Sciatic nerve (tissue), 2 donors: ENCODE results near the gene RLF. TPM values are rescaled to one million over a fixed set of nuclear protein-coding genes. Genes with fewer than 3 reads are reported as not detected.

Source experiments
- ATAC-seq: fragments of 200-7000 bp; cut with Tn5 transposase; one replicate; pipeline ENCODE4 v1.9.1; 2020; ENCODE audit warnings: mild to moderate bottlenecking, moderate library complexity
- DNase-seq: peaks from one replicate; pipeline ENCODE4 v3.0.0-alpha.2; 2020; ENCODE audit warnings: low spot score
- intact Hi-C: fragments of 100-400 bp; cut with DNase I; formaldehyde crosslinking; loops from one replicate; pipeline ENCODE4 v1.14.2; 2022
- total RNA-seq: library from RNA; stranded (reverse); fragmentation: NEBNext Ultra II Directional; extraction: Animal tissue kit (Norgen Biotek cat#: 25700); gene quantifications from one replicate; pipeline ENCODE4 v1.2.1, GENCODE V29; 2021
- donor health status: DM: no; HTN: no; CAD: no.
- donor health status: DM: no; HTN: no; CAD: no.

RLF gene
- total RNA-seq, 1 donor from 2014 or later, result 23.8 TPM

- intact Hi-C loops, result no loop called here
- DNase-seq (no peak), ATAC-seq (no peak)
Observed at GRCh38 chr1:40264354-40264781, 103.2 kb downstream of the RLF start.

GRCh38 chr1:40265298-40265697 lies 104.1 kb downstream of the RLF start:
- no peak for DNase-seq
- intact Hi-C loops, result no loop called here
- no peak for ATAC-seq

- no peak for ATAC-seq
- intact Hi-C loops, result no loop called here
- DNase-seq, result no peak
Observed at GRCh38 chr1:40265919-40266318, 104.7 kb downstream of the RLF start.

GRCh38 chr1:40266786-40267535 lies 105.8 kb downstream of the RLF start:
- intact Hi-C loops, result no loop called here
- DNase-seq (no peak), ATAC-seq (no peak)

GRCh38 chr1:40267767-40268187 lies 106.6 kb downstream of the RLF start:
- intact Hi-C loops, result no loop called here
- DNase-seq, result no peak
- peak; percentile 97 for ATAC-seq

- DNase-seq, result no peak
- ATAC-seq, result no peak
- intact Hi-C loops, result no loop called here
Observed at GRCh38 chr1:40268211-40268610, 107.0 kb downstream of the RLF start.

GRCh38 chr1:40270152-40270834 lies 109.1 kb downstream of the RLF start:
- DNase-seq (no peak), ATAC-seq (no peak)
- intact Hi-C loops, result no loop called here

GRCh38 chr1:40272653-40273213 lies 111.5 kb downstream of the RLF start:
- intact Hi-C loops, result no loop called here

GRCh38 chr1:40273547-40274166 lies 112.5 kb downstream of the RLF start:
- DNase-seq (no peak), ATAC-seq (no peak)
- intact Hi-C loops, result no loop called here

More at GRCh38 chr1:40272653-40273213, 111.5 kb downstream of the RLF start:
- DNase-seq, result no peak
- ATAC-seq, result no peak

- DNase-seq (no peak), ATAC-seq (no peak)
- intact Hi-C loops, result no loop called here
Observed at GRCh38 chr1:40274331-40274730, 113.1 kb downstream of the RLF start.

GRCh38 chr1:40276122-40276521 lies 114.9 kb downstream of the RLF start:
- DNase-seq, result no peak
- ATAC-seq, result no peak
- intact Hi-C loops, result no loop called here

GRCh38 chr1:40281853-40282252 lies 120.7 kb downstream of the RLF start:
- DNase-seq (no peak), ATAC-seq (no peak)
- intact Hi-C loops, result no loop called here

Other genes with a start within 250 kb of the RLF start
- 12.3 TPM for gene MFSD2A, start 206.2 kb upstream of the RLF start, total RNA-seq
- 359 TPM for gene CAP1, start 120.7 kb upstream of the RLF start, total RNA-seq
- 80.3 TPM for gene PPT1, start 64.1 kb upstream of the RLF start, total RNA-seq
- not detected for gene TMCO2, start 86.5 kb downstream of the RLF start, total RNA-seq
- gene ZMPSTE24, start 96.8 kb downstream of the RLF start, total RNA-seq, result 30.7 TPM
- gene COL9A2, start 155.9 kb downstream of the RLF start, total RNA-seq, result 3.9 TPM
- 24.0 TPM for gene SMAP2, start 212.3 kb downstream of the RLF start, total RNA-seq